Ramos (cell line): ENCODE measurements around the gene ZC2HC1C.

Source experiments
- in situ Hi-C: fragments of 300-500 bp; cut with MboI; formaldehyde crosslinking; loops from one replicate; pipeline ENCODE4 v1.14.3; 2022; ENCODE audit warnings: low sequenced_read_pairs; ENCODE audit not compliant: unreplicated experiment

The ZC2HC1C gene

GRCh38 chr14:75069121-75069810 lies at the start of gene ZC2HC1C:
TSS of gene ZC2HC1C (plus strand) at chr14:75069641. CDS start at chr14:75070574, 933 bp downstream.
- in situ Hi-C loops = no loop called here

DNA sequence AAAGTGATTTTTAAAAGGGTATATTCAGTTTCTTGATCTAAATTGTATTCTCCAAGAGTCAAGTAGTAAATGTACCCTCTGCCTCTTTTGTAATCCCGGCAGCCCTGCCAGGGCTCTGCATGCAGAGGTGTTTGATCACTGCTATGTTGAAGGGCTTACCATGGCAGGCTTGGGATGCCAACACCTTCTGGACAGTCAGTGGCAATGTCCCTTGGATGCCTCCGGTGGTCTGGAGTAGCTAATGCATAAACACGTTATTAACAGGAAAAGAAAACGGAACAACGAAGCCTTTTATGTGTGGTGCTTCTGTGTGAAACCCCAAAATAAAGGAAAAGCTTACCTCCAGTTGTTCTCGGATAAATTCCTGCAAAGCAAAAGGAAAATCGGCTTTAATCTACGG lies 46.8 kb upstream of the ZC2HC1C start:
- in situ Hi-C loops = no loop called here

GRCh38 chr14:75023108-75023507 lies 46.3 kb upstream of the ZC2HC1C start:
- in situ Hi-C loops = no loop called here

GRCh38 chr14:75025082-75025481 lies 44.4 kb upstream of the ZC2HC1C start:
- in situ Hi-C loops = no loop called here

- in situ Hi-C loops = no loop called here
Observed at GRCh38 chr14:75025876-75026275, 43.6 kb upstream of the ZC2HC1C start.

GRCh38 chr14:75030147-75030546 lies 39.3 kb upstream of the ZC2HC1C start:
- in situ Hi-C loops = no loop called here

GRCh38 chr14:75032939-75033338 lies 36.5 kb upstream of the ZC2HC1C start:
- in situ Hi-C loops = no loop called here

DNA sequence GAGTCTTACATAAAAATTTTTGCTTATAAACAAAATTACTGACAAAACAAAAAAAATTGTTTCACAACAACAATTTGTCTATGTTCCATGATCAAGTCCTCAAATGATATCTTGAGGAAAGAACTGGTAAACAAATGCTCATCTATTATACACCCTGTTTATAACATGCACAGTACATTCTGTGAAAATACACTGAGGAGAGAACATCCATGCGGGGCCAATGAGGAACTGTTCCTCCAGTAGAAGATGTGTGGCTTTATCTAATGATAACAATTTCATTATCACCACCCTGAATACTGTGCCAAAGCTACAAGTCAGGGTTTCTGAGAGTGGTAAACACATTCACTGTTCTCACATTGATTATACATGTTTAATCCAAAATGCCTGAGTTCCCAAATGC lies 28.9 kb upstream of the ZC2HC1C start:
- in situ Hi-C loops = no loop called here

- in situ Hi-C loops = no loop called here
Observed at GRCh38 chr14:75040959-75041358, 28.5 kb upstream of the ZC2HC1C start.

GRCh38 chr14:75041613-75042012 lies 27.8 kb upstream of the ZC2HC1C start:
- in situ Hi-C loops = no loop called here

- in situ Hi-C loops = no loop called here
Observed at GRCh38 chr14:75042035-75042434, 27.4 kb upstream of the ZC2HC1C start.

DNA sequence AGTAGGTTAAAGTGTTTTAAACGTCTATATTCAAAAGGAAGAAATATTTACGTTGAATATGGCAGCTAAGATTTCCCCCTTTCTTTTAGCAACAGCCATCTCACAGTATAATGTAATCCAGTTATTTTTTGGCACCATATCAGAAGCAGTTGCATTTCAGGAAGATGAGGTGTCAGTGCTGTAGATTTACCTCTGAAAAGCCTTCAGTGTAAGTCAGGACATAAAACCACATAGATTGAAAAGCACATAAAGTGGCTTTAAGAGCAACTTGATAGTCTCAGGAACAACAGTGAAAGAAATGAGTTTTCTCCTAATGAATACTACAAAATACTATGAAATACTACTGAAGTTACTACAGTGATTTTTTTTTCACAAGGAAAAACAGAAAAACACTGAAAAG lies 25.1 kb upstream of the ZC2HC1C start:
- in situ Hi-C loops = no loop called here

DNA sequence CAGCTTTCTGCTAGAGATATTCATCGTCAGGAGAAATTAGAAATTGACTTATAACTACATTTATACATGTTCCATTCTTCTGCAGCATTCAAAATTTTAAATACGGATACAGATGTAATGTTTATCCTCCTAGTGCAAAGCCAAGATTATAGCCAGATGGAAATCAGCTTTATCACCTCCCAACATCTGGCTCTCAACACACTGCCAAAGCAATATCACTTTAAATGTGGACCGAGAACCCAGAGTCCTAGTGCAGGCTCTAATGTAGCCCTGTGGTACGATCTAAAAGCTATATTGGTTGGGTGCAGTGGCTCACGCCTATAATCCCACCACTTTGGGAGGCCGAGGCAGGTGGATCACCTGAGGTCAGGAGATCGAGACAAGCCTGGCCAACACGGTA lies 24.7 kb upstream of the ZC2HC1C start:
- in situ Hi-C loops = no loop called here

DNA sequence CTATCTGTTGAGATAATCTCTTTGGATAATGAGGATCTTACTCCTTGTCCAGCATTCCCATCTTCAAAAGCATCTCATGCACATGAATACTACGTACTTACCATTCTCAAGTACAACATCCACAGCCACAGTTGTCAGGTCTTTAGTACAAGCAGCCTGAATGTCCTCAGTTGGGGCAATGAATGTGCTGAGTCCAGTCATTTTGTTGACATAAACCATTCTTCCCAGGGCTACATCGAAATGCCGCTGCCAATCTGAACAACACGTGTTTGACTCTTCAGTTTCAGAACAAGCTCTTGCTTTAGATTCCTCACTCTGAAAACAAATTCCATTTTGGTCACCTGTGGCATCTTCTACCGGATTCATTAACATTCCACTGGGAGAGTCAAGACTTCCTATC lies 23.2 kb upstream of the ZC2HC1C start:
- in situ Hi-C loops = no loop called here

DNA sequence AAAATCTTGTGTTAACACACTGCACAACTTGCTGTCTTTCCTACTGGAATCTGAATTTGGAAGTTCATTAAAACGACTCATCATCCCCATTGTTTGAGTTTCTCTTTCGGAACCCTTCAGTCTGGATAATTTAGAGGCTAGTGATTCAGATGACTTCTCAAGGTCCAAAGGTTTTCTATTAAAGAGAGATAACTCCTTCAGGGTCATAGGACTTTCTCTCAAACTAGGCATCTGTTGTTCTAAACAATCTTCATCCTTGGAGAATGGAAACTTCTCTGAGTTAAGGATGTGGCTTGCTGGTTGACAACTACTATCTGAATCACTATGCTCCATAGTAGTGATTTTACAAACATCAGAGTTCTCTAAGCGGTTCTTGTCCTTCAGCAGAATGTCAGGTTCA lies 22.5 kb upstream of the ZC2HC1C start:
- in situ Hi-C loops = no loop called here

GRCh38 chr14:75047506-75047905 lies 21.9 kb upstream of the ZC2HC1C start:
- in situ Hi-C loops = no loop called here

GRCh38 chr14:75048101-75048500 lies 21.3 kb upstream of the ZC2HC1C start:
- in situ Hi-C loops = no loop called here

GRCh38 chr14:75049136-75049535 lies 20.3 kb upstream of the ZC2HC1C start:
- in situ Hi-C loops = no loop called here

GRCh38 chr14:75049731-75050201 lies 19.7 kb upstream of the ZC2HC1C start:
- in situ Hi-C loops = no loop called here

DNA sequence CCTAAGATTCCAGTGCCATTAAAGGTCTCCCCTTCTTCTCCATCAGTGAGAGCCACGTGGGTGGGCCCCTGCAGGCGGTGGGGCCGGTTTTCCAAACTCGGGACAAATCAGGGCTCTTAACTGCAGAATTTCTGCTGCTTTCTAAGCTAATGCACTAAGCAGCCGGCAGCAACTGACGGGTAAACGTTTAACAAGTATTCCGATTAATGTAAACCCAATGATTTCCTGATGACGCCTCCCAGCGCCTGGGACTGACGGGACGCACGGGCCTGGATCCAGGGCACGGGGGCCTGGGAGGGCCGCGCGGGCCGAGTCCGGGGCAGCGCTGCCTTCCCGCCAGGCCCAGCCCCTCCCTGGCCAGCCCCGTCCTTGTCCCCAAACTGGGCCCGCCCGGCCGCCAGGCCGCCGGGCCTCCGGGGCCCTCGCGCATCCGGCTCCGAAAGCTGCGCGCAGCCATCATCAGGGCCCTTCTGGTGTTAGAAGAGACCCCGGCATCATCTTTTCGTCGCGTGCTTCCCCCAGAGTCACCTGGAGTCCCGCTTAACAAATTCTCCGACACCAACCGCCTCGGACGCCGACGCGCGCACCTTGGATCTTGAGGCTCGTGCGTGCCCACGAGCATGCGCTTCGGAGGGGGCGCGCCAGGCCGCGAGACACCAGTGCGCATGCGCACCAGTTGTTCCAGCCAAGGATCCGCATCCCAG lies 18.4 kb upstream of the ZC2HC1C start, which contains the start of gene MLH3:
TSS of gene MLH3 (minus strand) at position 616 of the 704 bp plus-strand sequence. CDS start 1,812 bp downstream, outside the sequence.
- in situ Hi-C loops = no loop called here

- in situ Hi-C loops = no loop called here
Observed at GRCh38 chr14:75051556-75051899, 17.9 kb upstream of the ZC2HC1C start.
